HL-60 (cell line): ENCODE data around the gene FAM78B.

Experiments
- DNase-seq, 2 experiments: peaks; one replicate each; pipeline ENCODE4 v3.0.0-alpha.2; 2010 to 2020; ENCODE audit warnings: low read depth in 1 of 2, low spot score in 1 of 2
- H3K27ac ChIP-seq: fragments of 250-450 bp; sonication (Bioruptor Pico); replicated peaks from 2 replicates; pipeline ENCODE4 v1.5.1; 2020; ENCODE audit warnings: mild to moderate bottlenecking, moderate library complexity
- H3K27me3 ChIP-seq: fragments of 250-450 bp; sonication (Bioruptor Pico); 2 replicates; pipeline ENCODE4 v1.5.1; 2021; ENCODE audit warnings: mild to moderate bottlenecking, moderate library complexity; ENCODE audit not compliant: insufficient read depth, poor library complexity, severe bottlenecking
- H3K4me3 ChIP-seq: replicated peaks from 2 replicates; pipeline ENCODE4 v1.5.1; 2011; ENCODE audit warnings: mild to moderate bottlenecking, control low read depth, low read length; ENCODE audit not compliant: insufficient read depth
- GABPA ChIP-seq: IDR thresholded peaks from 2 replicates; pipeline ENCODE4 v1.6.1; 2012; ENCODE audit warnings: low read depth
- POLR2AphosphoS5 ChIP-seq: IDR thresholded peaks from 2 replicates; pipeline ENCODE4 v1.6.1; 2012; ENCODE audit warnings: low read depth
- SPI1 ChIP-seq: IDR thresholded peaks from 2 replicates; pipeline ENCODE4 v1.6.1; 2012; ENCODE audit warnings: low read depth, mild to moderate bottlenecking, borderline replicate concordance
- TF ChIP-seq, protein P1 (sequence below): IDR thresholded peaks from one replicate; pipeline ENCODE4 v1.5.1; 2011; ENCODE audit warnings: low read length, control low read depth, inconsistent platforms; ENCODE audit not compliant: insufficient read depth
- TF ChIP-seq, protein P2 (sequence below): IDR thresholded peaks from 2 replicates; pipeline ENCODE4 v1.6.1; 2012; ENCODE audit warnings: low read depth; ENCODE audit not compliant: insufficient replicate concordance

FAM78B gene

DNA sequence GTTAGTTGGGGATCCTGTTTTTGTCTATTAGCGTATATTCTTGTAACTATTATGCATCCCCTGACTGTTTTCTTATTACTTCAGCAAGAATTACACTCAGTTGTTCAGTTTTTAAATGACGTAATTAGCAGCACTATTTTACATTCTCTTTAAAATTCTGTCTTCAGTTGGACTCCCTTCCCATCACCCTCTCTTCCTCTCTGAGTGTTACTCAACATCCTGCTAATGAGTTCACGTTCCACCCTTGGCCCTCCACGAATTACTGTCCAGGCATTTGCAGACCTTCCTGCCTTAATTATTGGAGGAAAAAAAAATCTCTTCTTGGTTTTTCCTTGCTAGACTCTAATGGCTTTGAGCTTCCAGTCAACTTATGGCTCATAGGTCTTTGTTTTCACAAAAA is 23.6 kb upstream of the FAM78B start:
- H3K4me3 ChIP-seq, result no peak overlapping the region
- TF ChIP-seq GABPA (no peak), POLR2AphosphoS5 (no peak), SPI1 (no peak)
- TF ChIP-seq, protein P1, sequence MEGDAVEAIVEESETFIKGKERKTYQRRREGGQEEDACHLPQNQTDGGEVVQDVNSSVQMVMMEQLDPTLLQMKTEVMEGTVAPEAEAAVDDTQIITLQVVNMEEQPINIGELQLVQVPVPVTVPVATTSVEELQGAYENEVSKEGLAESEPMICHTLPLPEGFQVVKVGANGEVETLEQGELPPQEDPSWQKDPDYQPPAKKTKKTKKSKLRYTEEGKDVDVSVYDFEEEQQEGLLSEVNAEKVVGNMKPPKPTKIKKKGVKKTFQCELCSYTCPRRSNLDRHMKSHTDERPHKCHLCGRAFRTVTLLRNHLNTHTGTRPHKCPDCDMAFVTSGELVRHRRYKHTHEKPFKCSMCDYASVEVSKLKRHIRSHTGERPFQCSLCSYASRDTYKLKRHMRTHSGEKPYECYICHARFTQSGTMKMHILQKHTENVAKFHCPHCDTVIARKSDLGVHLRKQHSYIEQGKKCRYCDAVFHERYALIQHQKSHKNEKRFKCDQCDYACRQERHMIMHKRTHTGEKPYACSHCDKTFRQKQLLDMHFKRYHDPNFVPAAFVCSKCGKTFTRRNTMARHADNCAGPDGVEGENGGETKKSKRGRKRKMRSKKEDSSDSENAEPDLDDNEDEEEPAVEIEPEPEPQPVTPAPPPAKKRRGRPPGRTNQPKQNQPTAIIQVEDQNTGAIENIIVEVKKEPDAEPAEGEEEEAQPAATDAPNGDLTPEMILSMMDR, result no peak
- TF ChIP-seq, protein P2, sequence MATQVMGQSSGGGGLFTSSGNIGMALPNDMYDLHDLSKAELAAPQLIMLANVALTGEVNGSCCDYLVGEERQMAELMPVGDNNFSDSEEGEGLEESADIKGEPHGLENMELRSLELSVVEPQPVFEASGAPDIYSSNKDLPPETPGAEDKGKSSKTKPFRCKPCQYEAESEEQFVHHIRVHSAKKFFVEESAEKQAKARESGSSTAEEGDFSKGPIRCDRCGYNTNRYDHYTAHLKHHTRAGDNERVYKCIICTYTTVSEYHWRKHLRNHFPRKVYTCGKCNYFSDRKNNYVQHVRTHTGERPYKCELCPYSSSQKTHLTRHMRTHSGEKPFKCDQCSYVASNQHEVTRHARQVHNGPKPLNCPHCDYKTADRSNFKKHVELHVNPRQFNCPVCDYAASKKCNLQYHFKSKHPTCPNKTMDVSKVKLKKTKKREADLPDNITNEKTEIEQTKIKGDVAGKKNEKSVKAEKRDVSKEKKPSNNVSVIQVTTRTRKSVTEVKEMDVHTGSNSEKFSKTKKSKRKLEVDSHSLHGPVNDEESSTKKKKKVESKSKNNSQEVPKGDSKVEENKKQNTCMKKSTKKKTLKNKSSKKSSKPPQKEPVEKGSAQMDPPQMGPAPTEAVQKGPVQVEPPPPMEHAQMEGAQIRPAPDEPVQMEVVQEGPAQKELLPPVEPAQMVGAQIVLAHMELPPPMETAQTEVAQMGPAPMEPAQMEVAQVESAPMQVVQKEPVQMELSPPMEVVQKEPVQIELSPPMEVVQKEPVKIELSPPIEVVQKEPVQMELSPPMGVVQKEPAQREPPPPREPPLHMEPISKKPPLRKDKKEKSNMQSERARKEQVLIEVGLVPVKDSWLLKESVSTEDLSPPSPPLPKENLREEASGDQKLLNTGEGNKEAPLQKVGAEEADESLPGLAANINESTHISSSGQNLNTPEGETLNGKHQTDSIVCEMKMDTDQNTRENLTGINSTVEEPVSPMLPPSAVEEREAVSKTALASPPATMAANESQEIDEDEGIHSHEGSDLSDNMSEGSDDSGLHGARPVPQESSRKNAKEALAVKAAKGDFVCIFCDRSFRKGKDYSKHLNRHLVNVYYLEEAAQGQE, result no peak
- H3K27ac ChIP-seq, result no peak overlapping the region
- DNase-seq, result no peak
- no peaks in the 10 kb centered on the region for H3K27me3 ChIP-seq

DNA sequence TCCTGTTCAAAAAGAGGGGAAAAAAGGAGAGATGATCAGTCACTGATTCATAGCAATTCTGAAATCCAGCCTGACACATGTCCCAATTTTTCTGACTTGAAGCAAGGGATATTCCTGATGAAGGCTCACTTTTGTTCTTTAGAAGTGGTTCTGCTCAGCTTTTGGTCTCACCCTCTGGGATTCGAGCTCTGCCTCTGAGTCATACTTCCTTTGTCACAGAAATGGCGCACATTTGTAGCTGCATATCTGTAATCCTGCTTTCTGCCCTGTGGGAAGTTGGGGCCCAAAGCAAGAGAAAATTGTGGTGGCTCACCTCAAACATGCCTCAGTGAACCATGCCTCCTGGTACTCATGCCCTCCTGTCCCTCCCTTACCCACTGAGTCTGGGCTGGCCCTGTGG is 22.3 kb upstream of the FAM78B start:
- H3K27ac ChIP-seq, result no peak overlapping the region
- no peak overlapping the region for H3K4me3 ChIP-seq
- TF ChIP-seq, protein P1, result no peak
- TF ChIP-seq, protein P2, result no peak
- TF ChIP-seq GABPA, result no peak
- TF ChIP-seq SPI1, result no peak
- TF ChIP-seq POLR2AphosphoS5, result no peak
- DNase-seq, result no peak
- H3K27me3 ChIP-seq, result no peaks in the 10 kb centered on the region

DNA sequence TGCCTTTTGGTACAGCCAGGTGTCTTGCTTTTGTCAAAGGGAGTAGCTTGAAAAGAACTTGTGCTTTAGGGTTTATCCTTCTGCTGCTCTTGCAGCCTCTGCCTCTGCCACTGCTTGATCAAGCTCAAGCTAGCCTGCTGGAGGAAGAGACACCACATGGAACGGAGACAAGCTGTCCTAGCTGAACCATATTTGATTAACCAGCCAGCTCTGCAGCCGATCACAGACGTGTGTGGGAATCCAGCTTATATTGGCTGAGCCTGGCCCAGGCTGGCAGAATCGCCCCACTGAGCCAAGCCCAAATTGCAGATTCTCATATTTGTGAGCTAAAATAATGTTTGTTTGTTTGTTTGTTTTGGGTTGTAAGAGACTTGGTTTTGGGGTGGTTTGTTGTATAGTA is 18.7 kb upstream of the FAM78B start:
- DNase-seq, result no peak
- Histone ChIP-seq H3K27ac (no peak overlapping the region), H3K27me3 (no peaks in the 10 kb centered on the region), H3K4me3 (no peak overlapping the region)
- TF ChIP-seq, protein P1, result no peak
- TF ChIP-seq SPI1 (no peak), POLR2AphosphoS5 (no peak), GABPA (no peak)
- TF ChIP-seq, protein P2, result no peak
